Hepatocyte (in vitro differentiated cells): Measurements from ENCODE around the gene ZER1. TPM values are rescaled to one million over a fixed set of nuclear protein-coding genes. Genes with fewer than 3 reads are reported as not detected.

Experiments
- DNase-seq: peaks from one replicate; pipeline ENCODE4 v3.0.0-alpha.2; 2016; ENCODE audit warnings: low spot score
- H2AFZ ChIP-seq: fragments of 200-600 bp; sonication (generic); 2 replicates; pipeline ENCODE4 v1.6.0; 2016; ENCODE audit warnings: antibody characterized with exemption, mild to moderate bottlenecking
- H3K27ac ChIP-seq: fragments of 200-600 bp; sonication (generic); 2 replicates; pipeline ENCODE4 v1.5.1; 2016; ENCODE audit warnings: mild to moderate bottlenecking
- H3K27me3 ChIP-seq: fragments of 200-600 bp; sonication (generic); 2 replicates; pipeline ENCODE4 v1.6.1; 2016
- H3K36me3 ChIP-seq: fragments of 200-600 bp; sonication (generic); replicated peaks from 2 replicates; pipeline ENCODE4 v1.5.1; 2016; ENCODE audit warnings: low read depth; ENCODE audit not compliant: insufficient read depth
- H3K4me1 ChIP-seq: fragments of 200-600 bp; sonication (generic); 2 replicates; pipeline ENCODE4 v1.5.1; 2016; ENCODE audit warnings: mild to moderate bottlenecking, moderate library complexity; ENCODE audit not compliant: insufficient read depth
- H3K4me2 ChIP-seq: fragments of 200-600 bp; sonication (generic); 2 replicates; pipeline ENCODE4 v1.6.0; 2016
- H3K4me3 ChIP-seq: fragments of 200-600 bp; sonication (generic); 2 replicates; pipeline ENCODE4 v1.5.1; 2016; ENCODE audit warnings: mild to moderate bottlenecking
- H3K79me2 ChIP-seq: fragments of 200-600 bp; sonication (generic); 2 replicates; pipeline ENCODE4 v1.6.0; 2017; ENCODE audit warnings: mild to moderate bottlenecking
- H3K9me2 ChIP-seq: fragments of 200-600 bp; sonication (generic); replicated peaks from 2 replicates; pipeline ENCODE4 v1.6.0; 2017; ENCODE audit warnings: mild to moderate bottlenecking; ENCODE audit not compliant: insufficient read depth
- H3K9me3 ChIP-seq: fragments of 200-600 bp; sonication (generic); 2 replicates; pipeline ENCODE4 v1.5.1; 2016; ENCODE audit warnings: low read depth, mild to moderate bottlenecking
- H4K20me1 ChIP-seq: fragments of 200-600 bp; sonication (generic); 2 replicates; pipeline ENCODE4 v1.6.0; 2016; ENCODE audit warnings: mild to moderate bottlenecking; ENCODE audit not compliant: insufficient read depth, poor library complexity, severe bottlenecking
- EZH2 ChIP-seq: fragments of 200-600 bp; sonication (generic); IDR thresholded peaks from 2 replicates; pipeline ENCODE4 v1.6.1; 2016; ENCODE audit warnings: antibody characterized with exemption, mild to moderate bottlenecking, borderline replicate concordance
- EZH2phosphoT487 ChIP-seq: fragments of 200-600 bp; sonication (generic); IDR thresholded peaks from one replicate; pipeline ENCODE4 v1.6.1; 2018; ENCODE audit warnings: antibody characterized with exemption, mild to moderate bottlenecking, low read depth, moderate library complexity; ENCODE audit not compliant: unreplicated experiment, severe bottlenecking
- WGBS: methylation state at CpG from one replicate; pipeline ENCODE4 v1.1.6; 2016; ENCODE audit warnings: low lambda C conversion rate; ENCODE audit errors: missing lambda C conversion rate; 5-methylcytosine and 5-hydroxymethylcytosine counted together
- polyA plus RNA-seq: library from polyadenylated mRNA; unstranded; fragments of >200 nt; fragmentation: Nextera tagmentation; extraction: Ambion mirVana; gene quantifications from 2 replicates; pipeline ENCODE4 v1.2.1, GENCODE V29; 2016
- total RNA-seq: library from RNA; depleted of rRNA; stranded (reverse); fragments of >200 nt; gene quantifications from 2 replicates; pipeline ENCODE4 v1.2.3, GENCODE V29; 2014
- TF ChIP-seq, protein P1 (sequence below): fragments of 200-600 bp; sonication (generic); IDR thresholded peaks from 2 replicates; pipeline ENCODE4 v1.5.1; 2016; ENCODE audit warnings: antibody characterized with exemption, mild to moderate bottlenecking; ENCODE audit not compliant: poor library complexity

The ZER1 gene
- total and polyA plus RNA-seq, 2 experiments from 2014 or later: 24.4 to 38.9 TPM

- TF ChIP-seq EZH2phosphoT487: no peak
- TF ChIP-seq, protein P1, sequence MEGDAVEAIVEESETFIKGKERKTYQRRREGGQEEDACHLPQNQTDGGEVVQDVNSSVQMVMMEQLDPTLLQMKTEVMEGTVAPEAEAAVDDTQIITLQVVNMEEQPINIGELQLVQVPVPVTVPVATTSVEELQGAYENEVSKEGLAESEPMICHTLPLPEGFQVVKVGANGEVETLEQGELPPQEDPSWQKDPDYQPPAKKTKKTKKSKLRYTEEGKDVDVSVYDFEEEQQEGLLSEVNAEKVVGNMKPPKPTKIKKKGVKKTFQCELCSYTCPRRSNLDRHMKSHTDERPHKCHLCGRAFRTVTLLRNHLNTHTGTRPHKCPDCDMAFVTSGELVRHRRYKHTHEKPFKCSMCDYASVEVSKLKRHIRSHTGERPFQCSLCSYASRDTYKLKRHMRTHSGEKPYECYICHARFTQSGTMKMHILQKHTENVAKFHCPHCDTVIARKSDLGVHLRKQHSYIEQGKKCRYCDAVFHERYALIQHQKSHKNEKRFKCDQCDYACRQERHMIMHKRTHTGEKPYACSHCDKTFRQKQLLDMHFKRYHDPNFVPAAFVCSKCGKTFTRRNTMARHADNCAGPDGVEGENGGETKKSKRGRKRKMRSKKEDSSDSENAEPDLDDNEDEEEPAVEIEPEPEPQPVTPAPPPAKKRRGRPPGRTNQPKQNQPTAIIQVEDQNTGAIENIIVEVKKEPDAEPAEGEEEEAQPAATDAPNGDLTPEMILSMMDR: no peak
- no peak for TF ChIP-seq EZH2
- Histone ChIP-seq H3K9me2 (no peaks in the 10 kb centered on the region), H3K4me3 (no peak overlapping the region), H3K27ac (no peak overlapping the region), H4K20me1 (no peaks in the 10 kb centered on the region), H3K4me1 (no peaks in the 10 kb centered on the region), H2AFZ (no peak overlapping the region), H3K36me3 (no peaks in the 10 kb centered on the region), H3K4me2 (no peak overlapping the region), H3K79me2 (no peaks in the 10 kb centered on the region), H3K27me3 (no peaks in the 10 kb centered on the region), H3K9me3 (no peaks in the 10 kb centered on the region)
- 87% methylated on average over 14 of the region's 14 CpGs for WGBS
- DNase-seq: no peak
These were observed 36.1 kb upstream of the ZER1 start for GRCh38 chr9:128807827-128808226.

GRCh38 chr9:128805661-128806060, 33.9 kb upstream of the ZER1 start:
- DNase-seq: no peak
- Histone ChIP-seq H3K9me3 (no peaks in the 10 kb centered on the region), H3K4me3 (no peak overlapping the region), H3K9me2 (no peaks in the 10 kb centered on the region), H3K27ac (no peak overlapping the region), H4K20me1 (no peaks in the 10 kb centered on the region), H3K4me1 (no peaks in the 10 kb centered on the region), H3K79me2 (no peaks in the 10 kb centered on the region), H3K27me3 (no peaks in the 10 kb centered on the region), H2AFZ (no peak overlapping the region), H3K36me3 (no peaks in the 10 kb centered on the region), H3K4me2 (no peak overlapping the region)
- TF ChIP-seq, protein P1: no peak
- no peak for TF ChIP-seq EZH2phosphoT487
- no peak for TF ChIP-seq EZH2
- 93% methylated on average over 14 of the region's 14 CpGs for WGBS

- Histone ChIP-seq H2AFZ (no peak overlapping the region), H3K4me2 (no peak overlapping the region), H3K27ac (no peak overlapping the region), H3K9me2 (no peaks in the 10 kb centered on the region), H3K36me3 (no peaks in the 10 kb centered on the region), H3K4me1 (no peaks in the 10 kb centered on the region), H3K27me3 (no peaks in the 10 kb centered on the region), H4K20me1 (no peaks in the 10 kb centered on the region), H3K9me3 (no peaks in the 10 kb centered on the region), H3K79me2 (no peaks in the 10 kb centered on the region), H3K4me3 (no peak overlapping the region)
- TF ChIP-seq, protein P1: no peak
- no peak for TF ChIP-seq EZH2phosphoT487
- TF ChIP-seq EZH2: no peak
- 93% methylated on average over 4 of the region's 4 CpGs for WGBS
- DNase-seq: no peak
These were observed 30.8 kb upstream of the ZER1 start for GRCh38 chr9:128802482-128802881.

- Histone ChIP-seq H3K9me3 (no peaks in the 10 kb centered on the region), H3K79me2 (no peaks in the 10 kb centered on the region), H3K4me1 (no peaks in the 10 kb centered on the region), H3K27me3 (no peaks in the 10 kb centered on the region), H3K4me3 (no peak overlapping the region), H3K27ac (no peak overlapping the region), H3K36me3 (no peaks in the 10 kb centered on the region), H3K4me2 (no peak overlapping the region), H3K9me2 (no peaks in the 10 kb centered on the region), H2AFZ (no peak overlapping the region), H4K20me1 (no peaks in the 10 kb centered on the region)
- 96% methylated on average over 7 of the region's 7 CpGs for WGBS
- TF ChIP-seq, protein P1: no peak
- TF ChIP-seq EZH2: no peak
- TF ChIP-seq EZH2phosphoT487: no peak
- no peak for DNase-seq
These were observed 28.3 kb upstream of the ZER1 start for GRCh38 chr9:128800061-128800460.
